Measurements from ENCODE around the gene EMC9. TPM values are rescaled to one million over a fixed set of nuclear protein-coding genes. Genes with fewer than 3 reads are reported as not detected.
A peak's percentile ranks its signal among the peaks of the same experiment; 100 is the strongest.

The EMC9 gene
- total and polyA plus RNA-seq, 10 of the 15 experiments (the other 5 are each of a cell fraction or from before 2014, with no cell fraction given), result 15.3 to 60.5 (median 30.3) TPM

- 55% methylated on average over 2 of the region's 2 CpGs for WGBS (ENCODE audit: insufficient coverage, insufficient replicate concordance, low lambda C conversion rate, missing lambda C conversion rate)
- DNase-seq (ENCODE audit: low read depth, low spot score) (no peak), FAIRE-seq (no peak), ATAC-seq (no peak)
- Histone ChIP-seq H3K27me3 (replicated peaks in 1 of 2; ENCODE audit: control insufficient read depth in 2 of 2, insufficient read depth in 2 of 2, low read length in 1 of 2) (no peaks in the 10 kb centered on the region), H3K9ac (ENCODE audit: control insufficient read depth, insufficient read depth, low read length) (peak overlapping the region; percentile 69), H2AFZ (ENCODE audit: control insufficient read depth, low read depth, low read length) (no peak overlapping the region), H3K36me3 (ENCODE audit: control insufficient read depth in 2 of 2, insufficient read depth in 2 of 2, low read length in 1 of 2) (peaks cover 15 to 24% of the 10 kb centered on the region in 2 experiments), H4K20me1 (ENCODE audit: control insufficient read depth, insufficient read depth) (no peaks in the 10 kb centered on the region), H3K79me2 (ENCODE audit: control insufficient read depth, insufficient read depth, low read length) (peaks cover 20% of the 10 kb centered on the region), H3K4me2 (ENCODE audit: control insufficient read depth, insufficient read depth) (peak overlapping the region; percentile 78), H3K9me3 (replicated peaks; ENCODE audit: control insufficient read depth, insufficient read depth, low read length) (no peaks in the 10 kb centered on the region), H3K4me1 (ENCODE audit: control insufficient read depth, insufficient read depth, low read length) (0 out of 2 replicates have a peak, but pooled peaks cover 4% of the 10 kb centered on the region), H3K27ac (ENCODE audit: control insufficient read depth, insufficient read depth) (no peak overlapping the region), H3K4me3 (peak overlapping the region; percentile 79)
- ChIA-PET SMC1A (ENCODE audit: uncharacterized antibody, unreplicated experiment) (interaction anchor here (1.6 kb wide), 1 partner anchor 84 kb away, joined by 3 read pairs; the partner anchor contains the start of gene RABGGTA), RAD21 (ENCODE audit: unreplicated experiment) (interaction anchor here (1.1 to 2.8 kb wide), 3 partner anchors 27 to 110 kb away, joined by 3 to 13 read pairs (median 9); partner anchors contain the start of gene IRF9), POLR2A (interaction anchor here (1.0 to 3.0 kb wide), 4 partner anchors 8 to 55 kb away, joined by 3 to 28 read pairs (median 13); partner anchors contain the start of genes CHMP4A, IRF9, TINF2 and TM9SF1), CTCF (interaction anchor here (0.8 to 2.0 kb wide), 4 partner anchors 26 to 121 kb away, joined by 3 to 9 read pairs (median 3); partner anchors contain the start of genes CHMP4A, CIDEB and IRF9)
- intact Hi-C loops (cut with micrococcal nuclease; ENCODE audit: unreplicated experiment), result no loop called here
- in situ Hi-C loops (cut with MboI), result no loop called here
- no TSS peak for BruUV-seq (replicated peaks)
- no peak for TF ChIP-seq MEF2A (IDR thresholded peaks at IDR 0.05; ENCODE audit: insufficient read depth, low read depth, low read length)
- no peak for TF ChIP-seq ZBTB4 (CRISPR knock-in tag; IDR thresholded peaks at IDR 0.05)
- no peak for TF ChIP-seq E4F1 (IDR thresholded peaks at IDR 0.05; ENCODE audit: borderline replicate concordance, partially characterized antibody)
- no peak for TF ChIP-seq EED (IDR thresholded peaks at IDR 0.05; ENCODE audit: low read depth)
- no peak for TF ChIP-seq NFYB (IDR thresholded peaks at IDR 0.05; ENCODE audit: insufficient read depth, low read depth, low read length)
- TF ChIP-seq CBX5 (IDR thresholded peaks at IDR 0.05; ENCODE audit: low read depth), result no peak
- no peak for TF ChIP-seq ZNF24 (IDR thresholded peaks at IDR 0.05)
- no peak for TF ChIP-seq CREM (IDR thresholded peaks at IDR 0.05; ENCODE audit: low read depth)
- TF ChIP-seq POLR2AphosphoS2 (IDR thresholded peaks at IDR 0.05; ENCODE audit: low read depth, low read length), result no peak
- TF ChIP-seq, protein P1, sequence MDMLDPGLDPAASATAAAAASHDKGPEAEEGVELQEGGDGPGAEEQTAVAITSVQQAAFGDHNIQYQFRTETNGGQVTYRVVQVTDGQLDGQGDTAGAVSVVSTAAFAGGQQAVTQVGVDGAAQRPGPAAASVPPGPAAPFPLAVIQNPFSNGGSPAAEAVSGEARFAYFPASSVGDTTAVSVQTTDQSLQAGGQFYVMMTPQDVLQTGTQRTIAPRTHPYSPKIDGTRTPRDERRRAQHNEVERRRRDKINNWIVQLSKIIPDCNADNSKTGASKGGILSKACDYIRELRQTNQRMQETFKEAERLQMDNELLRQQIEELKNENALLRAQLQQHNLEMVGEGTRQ (IDR thresholded peaks at IDR 0.05; ENCODE audit: borderline replicate concordance, low read depth, low read length), result no peak
- no peak for TF ChIP-seq ZNF622 (IDR thresholded peaks at IDR 0.05)
- no peak for TF ChIP-seq PAX5 (IDR thresholded peaks at IDR 0.05; ENCODE audit: borderline replicate concordance, low read depth, low read length)
- no peak for TF ChIP-seq MYB (IDR thresholded peaks at IDR 0.05; ENCODE audit: borderline replicate concordance, low read depth, low read length)
- TF ChIP-seq MTA3 (IDR thresholded peaks at IDR 0.05; ENCODE audit: borderline replicate concordance, low read length), result no peak
- TF ChIP-seq SUPT20H (IDR thresholded peaks at IDR 0.05; ENCODE audit: borderline replicate concordance, control insufficient read depth, low read depth, low read length), result no peak
- TF ChIP-seq ZNF384 (IDR thresholded peaks at IDR 0.05; ENCODE audit: borderline replicate concordance, low read depth, low read length), result no peak
- TF ChIP-seq PML (IDR thresholded peaks at IDR 0.05; ENCODE audit: low read length), result no peak
- no peak for TF ChIP-seq SPI1 (IDR thresholded peaks at IDR 0.05; ENCODE audit: borderline replicate concordance, insufficient read depth, low read depth, low read length)
Observed at GRCh38 chr14:24187539-24187915, 46.1 kb upstream of the EMC9 start.
